CD4-positive, alpha-beta T cell treated with Interleukin-1 beta for 1 hour (primary cell): ENCODE data around the gene STXBP5.

Experiments
- DNase-seq, 2 donors: peaks; one replicate each; pipeline ENCODE4 v3.0.0-alpha.2; 2020 to 2022

STXBP5 gene

GRCh38 chr6:147179809-147180208 lies 24.4 kb upstream of the STXBP5 start:
- no peak for DNase-seq

DNA sequence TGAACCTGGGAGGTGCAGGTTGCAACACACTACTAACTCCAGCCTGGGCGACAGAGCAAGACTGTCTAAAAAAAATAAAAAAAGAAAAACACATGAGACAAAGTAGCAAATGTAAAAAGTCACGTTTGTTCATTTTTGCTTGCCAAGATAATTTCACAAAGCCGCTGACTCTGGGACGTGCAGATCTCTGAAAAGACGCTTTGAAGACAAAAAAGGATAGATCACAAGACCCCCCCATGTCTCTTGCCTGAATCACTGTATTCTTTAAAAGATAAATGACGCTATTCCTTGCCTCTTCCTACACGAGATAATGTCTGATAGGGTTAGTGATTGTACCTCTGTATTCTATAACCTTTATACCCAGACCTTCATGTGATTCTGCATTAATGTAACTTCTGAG lies 23.3 kb upstream of the STXBP5 start:
- no peak for DNase-seq

- no peak for DNase-seq
Observed at GRCh38 chr6:147184379-147184778, 19.8 kb upstream of the STXBP5 start.

DNA sequence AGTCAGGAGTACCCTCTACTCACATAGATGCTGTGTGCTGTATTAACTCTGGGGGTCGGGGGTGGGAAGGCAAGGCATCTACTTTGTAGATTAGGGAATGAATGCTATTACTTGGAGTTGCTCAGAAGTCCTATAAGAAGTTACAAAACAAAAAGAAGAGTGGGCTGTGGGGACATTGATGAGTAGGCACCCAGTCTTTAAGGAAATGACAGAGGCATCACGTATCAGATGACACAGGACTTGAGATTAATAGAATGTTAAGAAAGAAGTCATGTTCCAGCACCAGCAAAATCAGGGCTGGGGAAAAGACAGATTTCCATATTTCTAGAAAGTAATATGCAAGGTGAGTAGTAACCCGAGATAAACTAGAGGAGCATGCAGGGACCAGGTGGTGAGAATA lies 19.0 kb upstream of the STXBP5 start:
- no peak for DNase-seq

- DNase-seq: no peak
Observed at GRCh38 chr6:147190556-147190955, 13.7 kb upstream of the STXBP5 start.

DNA sequence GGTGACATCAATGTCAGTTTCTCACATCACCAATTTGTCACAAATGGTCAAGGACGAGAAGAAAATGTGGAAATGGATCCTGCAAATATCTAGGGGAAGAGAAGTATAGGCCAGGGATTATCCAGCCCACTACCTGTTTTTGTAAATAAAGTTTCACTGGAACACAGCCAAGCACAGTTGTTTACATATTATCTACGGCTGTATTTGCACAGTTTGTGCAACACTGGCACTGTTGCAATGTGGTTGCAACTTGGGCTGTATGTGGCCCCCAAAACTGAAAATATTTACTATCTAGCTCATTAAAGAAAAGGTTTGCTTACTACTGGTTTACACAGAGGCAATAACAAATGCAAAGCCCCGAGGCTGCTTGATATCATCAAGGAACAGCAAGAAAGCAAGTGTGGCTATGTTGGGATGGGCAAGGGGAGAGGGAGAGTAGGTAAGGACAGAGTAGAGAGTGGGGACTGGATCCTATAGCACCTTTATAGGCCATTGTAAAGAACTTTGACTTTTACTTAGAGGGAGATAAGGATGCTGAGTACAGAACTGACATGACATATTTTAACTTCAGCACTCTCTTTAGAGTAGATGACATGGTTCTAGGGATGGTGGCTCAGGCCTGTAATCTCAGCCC lies 11.8 kb upstream of the STXBP5 start:
- no peak for DNase-seq

- DNase-seq: no peak
Observed at GRCh38 chr6:147194652-147195411, 9.4 kb upstream of the STXBP5 start.

GRCh38 chr6:147195510-147195909 lies 8.7 kb upstream of the STXBP5 start:
- DNase-seq: no peak

- no peak for DNase-seq
Observed at GRCh38 chr6:147195987-147196386, 8.2 kb upstream of the STXBP5 start.

- no peak for DNase-seq
Observed at GRCh38 chr6:147200711-147201110, 3.5 kb upstream of the STXBP5 start.

GRCh38 chr6:147201885-147202515 lies 2.2 kb upstream of the STXBP5 start:
- DNase-seq: peak in 1 of 2 donors; percentile 11

DNA sequence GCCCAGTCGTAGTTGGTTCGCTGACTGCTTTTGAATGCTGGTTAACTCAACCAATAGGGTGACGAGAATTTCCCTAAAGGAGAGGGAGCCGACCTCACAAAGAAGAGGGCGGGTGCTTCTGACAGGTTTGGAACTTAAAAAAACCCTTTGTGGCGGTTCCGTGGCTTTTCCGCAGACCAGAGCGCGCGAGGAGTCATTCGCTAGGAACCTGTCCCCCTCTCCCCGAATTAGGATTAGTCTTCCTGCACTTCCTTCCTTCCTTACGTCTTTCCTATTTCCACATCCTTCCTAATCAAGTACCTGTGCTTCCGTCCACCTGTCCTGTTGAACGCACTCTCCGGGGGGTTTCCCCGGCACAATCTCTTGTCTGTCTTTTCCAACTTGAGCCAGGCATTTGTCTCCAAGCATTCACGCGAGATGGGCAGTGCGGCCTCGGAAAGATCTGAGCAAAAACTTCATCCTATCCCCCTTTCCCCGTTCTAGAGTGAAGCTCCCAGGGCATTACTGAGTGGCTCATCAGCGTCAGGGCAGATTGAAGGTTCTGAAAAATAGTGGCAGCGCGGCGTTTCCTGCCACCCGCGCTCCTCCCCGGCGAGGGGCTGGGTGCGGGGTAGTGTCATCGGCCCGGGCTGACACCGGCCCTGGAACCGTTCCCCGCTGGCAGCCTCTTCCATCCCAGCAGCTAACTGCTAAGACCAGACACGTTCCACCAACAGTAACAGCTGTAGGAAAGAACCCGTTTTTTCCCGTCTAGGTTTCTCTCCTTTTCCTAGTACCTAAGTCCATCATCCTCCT lies 1.5 kb upstream of the STXBP5 start:
- DNase-seq: peak; percentile 89 to 93

GRCh38 chr6:147203311-147204059 lies 732 bp upstream of the STXBP5 start:
- DNase-seq: peak; percentile 74 to 82

- DNase-seq: no peak
Observed at GRCh38 chr6:147204843-147205311, 660 bp downstream of the STXBP5 start.

- DNase-seq: no peak
Observed at GRCh38 chr6:147205690-147206600, 1.7 kb downstream of the STXBP5 start.

DNA sequence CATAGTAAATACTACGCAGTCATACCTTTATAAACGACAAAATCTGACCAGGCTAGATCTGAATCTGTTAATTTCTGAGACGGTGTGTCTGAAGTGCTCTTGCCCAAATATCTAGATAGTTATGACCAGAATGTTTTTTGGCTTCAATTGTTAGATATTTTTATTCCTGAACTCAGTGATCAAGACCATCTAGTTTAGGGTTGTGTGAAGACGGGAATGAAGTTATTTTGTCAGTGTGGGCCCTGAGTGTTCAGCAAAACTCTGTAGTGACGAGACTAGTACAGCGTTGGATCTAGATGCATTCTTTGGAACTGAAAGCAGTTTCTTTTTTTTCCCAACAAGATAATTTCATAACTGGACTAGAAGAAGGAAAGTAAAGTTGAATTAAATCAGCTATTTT lies 3.1 kb downstream of the STXBP5 start:
- DNase-seq: no peak

GRCh38 chr6:147207837-147208754 lies 3.9 kb downstream of the STXBP5 start:
- no peak for DNase-seq

DNA sequence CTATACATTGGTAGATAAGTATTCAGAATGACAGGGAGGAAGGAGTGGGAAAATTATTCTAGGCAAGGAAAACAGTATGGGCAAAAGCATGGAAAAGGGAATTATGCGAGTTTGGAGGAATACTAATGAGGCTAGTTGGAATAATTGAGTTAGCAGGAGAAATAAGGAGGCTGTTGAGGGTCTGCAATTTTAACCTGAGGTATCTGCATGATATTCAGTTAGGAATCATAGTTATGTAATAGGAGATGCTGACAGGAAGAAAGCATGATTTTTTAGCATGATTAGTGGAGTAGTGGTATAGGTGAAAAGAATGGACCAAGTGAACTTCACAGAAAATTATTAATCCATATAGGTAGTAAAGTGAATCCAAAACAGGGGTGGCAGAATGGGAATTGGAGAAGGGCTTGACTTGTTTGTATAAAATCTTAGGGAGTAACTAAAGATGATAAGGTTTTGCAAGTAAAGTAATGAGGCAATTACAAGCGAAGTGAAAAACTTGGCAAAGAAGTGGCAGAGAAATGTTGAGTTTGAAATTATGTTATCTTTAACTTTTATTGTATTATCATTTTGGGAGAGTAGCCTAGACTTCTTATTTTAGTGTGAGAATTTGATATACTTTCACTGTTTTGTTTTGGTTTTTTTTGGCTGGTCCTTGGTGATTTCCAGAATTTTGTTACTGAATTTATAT lies 5.7 kb downstream of the STXBP5 start:
- no peak for DNase-seq

GRCh38 chr6:147211349-147211748 lies 7.1 kb downstream of the STXBP5 start:
- no peak for DNase-seq

GRCh38 chr6:147211831-147212230 lies 7.6 kb downstream of the STXBP5 start:
- DNase-seq: no peak
